Heart left ventricle (tissue), 16 donors: ENCODE results near the gene MANEAL. TPM values are rescaled to one million over a fixed set of nuclear protein-coding genes. Genes with fewer than 3 reads are reported as not detected.

Source experiments
- ATAC-seq, 4 donors: fragments of 200-7000 bp; cut with Tn5 transposase; one replicate each; pipeline ENCODE4 v1.9.1; 2020 to 2022; ENCODE audit warnings: moderate library complexity in 4 of 4, mild to moderate bottlenecking in 3 of 4, moderate number of reproducible peaks in 1 of 4
- DNase-seq, 5 donors: peaks; one replicate each; pipeline ENCODE4 v3.0.0-alpha.2; 2020
- H3K27ac ChIP-seq, 12 donors: fragments of 200-600 bp; sonication (generic) in 4 of 12; one replicate each; pipeline versions ENCODE4 v1.5.0 to v1.8.0; 2016 to 2022; ENCODE audit warnings: mild to moderate bottlenecking in 2 of 12
- H3K27me3 ChIP-seq, 9 donors: fragments of 200-600 bp; sonication (generic) in 2 of 9; one replicate each; pipeline versions ENCODE4 v1.5.1 to v1.8.0; 2016 to 2022; ENCODE audit warnings: mild to moderate bottlenecking in 3 of 9
- H3K36me3 ChIP-seq, 9 donors: fragments of 200-600 bp; sonication (generic) in 2 of 9; one replicate each; pipeline versions ENCODE4 v1.5.0 to v1.8.0; 2018 to 2022; ENCODE audit warnings: mild to moderate bottlenecking in 2 of 9
- H3K4me1 ChIP-seq, 12 donors: fragments of 200-600 bp; sonication (generic) in 4 of 12; one replicate each; pipeline versions ENCODE4 v1.5.0 to v1.8.0; 2016 to 2022; ENCODE audit warnings: mild to moderate bottlenecking in 3 of 12
- H3K4me3 ChIP-seq, 12 donors: fragments of 200-600 bp; sonication (generic) in 4 of 12; one replicate each; pipeline versions ENCODE4 v1.5.0 to v1.8.0; 2017 to 2022; ENCODE audit warnings: mild to moderate bottlenecking in 9 of 12, moderate library complexity in 4 of 12
- H3K9me3 ChIP-seq, 12 donors: fragments of 200-600 bp; sonication (generic) in 4 of 12; one replicate each; pipeline versions ENCODE4 v1.5.0 to v1.8.0; 2016 to 2022; ENCODE audit warnings: mild to moderate bottlenecking in 1 of 12
- CTCF ChIP-seq, 12 donors: fragments of 200-600 bp; sonication (generic) in 4 of 12; IDR thresholded peaks; one replicate each; pipeline versions ENCODE4 v1.5.0 to v1.8.0; 2018 to 2022; ENCODE audit warnings: antibody characterized with exemption in 12 of 12, mild to moderate bottlenecking in 5 of 12
- POLR2A ChIP-seq, 2 donors: fragments of 450-650 bp; IDR thresholded peaks; one replicate each; pipeline ENCODE4 v1.6.1; 2017; ENCODE audit warnings: antibody characterized with exemption in 2 of 2, mild to moderate bottlenecking in 2 of 2, moderate library complexity in 2 of 2
- WGBS, 4 donors: extraction: QIAGEN DNeasy Blood & Tissue Kit in 2 of 4; methylation state at CpG; one replicate each; pipeline versions ENCODE4 v1.1.5 to v1.1.7; 2013 to 2018; 5-methylcytosine and 5-hydroxymethylcytosine counted together
- intact Hi-C, 10 donors: fragments of 100-400 bp; cut with DNase I; formaldehyde crosslinking; loops; one replicate each; pipeline versions ENCODE4 v1.11.1 to v1.14.2; 2022
- polyA plus RNA-seq, 2 donors: library from polyadenylated mRNA; stranded (reverse); fragments of 200-250 nt; gene quantifications; one replicate each; pipeline ENCODE4 v1.2.3, GENCODE V29; 2013
- total RNA-seq, 9 donors: library from RNA; depleted of rRNA in 2 of 9; stranded (reverse); fragments of >200 nt in 2 of 9; fragmentation: NEBNext Ultra II Directional in 3 of 9; extraction: Animal tissue kit (Norgen Biotek cat#: 25700) in 3 of 9; gene quantifications; one replicate each; pipeline versions ENCODE4 v1.1.0 to v1.2.4, GENCODE V29; 2016 to 2023
- donor health status: ischemic (EF 13 %, LVEDD 7.1; RV severe dilation, severe dysfunction).
- donor health status: healthy with polysubstance abuse.
- donor health status: DM: no; HTN: yes; CAD: no.
- donor health status: DM: no; HTN: no; CAD: no.
- donor health status: ischemic (EF 25% LVEDD 6.9; RV normal size, moderate dysfunction).
- donor health status: ischemic (EF 25% LVEDD 5.7; RV mildly dilated, moderate dysfunction).
- donor health status: healthy.
- donor health status: DM: yes; HTN: yes; CAD: no.
- donor health status: ischemic (EF 35%, LVEDD 5.7; RV mildly dilated, moderate dysfunction).
- donor health status: nonischemic (EF 11% LVEDD 7.7; RV severe dilation, severe dysfunction).
- donor health status: DM: yes; HTN: yes; CAD: no.
- donor health status: PGD.
- donor health status: ischemic (EF 29% LVEDD 5.4; RV normal size, mild dysfunction).
- donor health status: nonischemic (EF 23%, LVEDD 6.1; RV moderate dilation, normal function).

Gene MANEAL
- total and polyA plus RNA-seq, 11 donors, result 0.53 to 2.9 (median 0.97) TPM

GRCh38 chr1:37828410-37829074 lies 34.9 kb downstream of the MANEAL start:
- intact Hi-C loops, result no loop called here
- Histone ChIP-seq H3K9me3 (no peaks in the 10 kb centered on the region), H3K36me3 (peaks cover 0 to 91% (median 75%) of the 10 kb centered on the region in 9 donors), H3K4me1 (peaks cover 0 to 19% (median 0%) of the 10 kb centered on the region in 12 donors), H3K27me3 (no peaks in the 10 kb centered on the region), H3K27ac (no peak overlapping the region), H3K4me3 (no peak overlapping the region)
- DNase-seq, result no peak
- 95 to 97% (median 96%) methylated on average over 12 of the region's 12 CpGs for WGBS, 4 donors
- no peak for TF ChIP-seq CTCF (IDR thresholded peaks at IDR 0.05)
- TF ChIP-seq POLR2A (IDR thresholded peaks at IDR 0.05), result no peak
- no peak for ATAC-seq

- Histone ChIP-seq H3K36me3 (peaks cover 0 to 98% (median 93%) of the 10 kb centered on the region in 9 donors), H3K27ac (no peak overlapping the region), H3K4me1 (peaks cover 0 to 3% (median 0%) of the 10 kb centered on the region in 12 donors), H3K9me3 (no peaks in the 10 kb centered on the region), H3K4me3 (no peak overlapping the region), H3K27me3 (no peaks in the 10 kb centered on the region)
- intact Hi-C loops, result no loop called here
- WGBS, 4 donors, result 95% methylated on average over 4 of the region's 4 CpGs
- DNase-seq, result no peak
- TF ChIP-seq CTCF (IDR thresholded peaks at IDR 0.05) (no peak), POLR2A (IDR thresholded peaks at IDR 0.05) (no peak)
- ATAC-seq, result no peak
These were observed 37.5 kb downstream of the MANEAL start for GRCh38 chr1:37831109-37831508.

GRCh38 chr1:37831809-37832208 lies 38.2 kb downstream of the MANEAL start:
- WGBS, 4 donors, result 86 to 97% (median 94%) methylated on average over 2 of the region's 2 CpGs

GRCh38 chr1:37836788-37837187 lies 43.1 kb downstream of the MANEAL start:
- DNase-seq, result no peak
- no peaks in the 10 kb centered on the region for H3K9me3 ChIP-seq
- no peak overlapping the region for H3K27ac ChIP-seq
- no peak overlapping the region for H3K4me3 ChIP-seq
- ATAC-seq, result no peak
- H3K36me3 ChIP-seq, result peaks cover 0 to 93% (median 82%) of the 10 kb centered on the region in 9 donors
- intact Hi-C loops, result no loop called here
- 58 to 96% (median 87%) methylated on average over 3 of the region's 3 CpGs for WGBS, 4 donors
- peaks cover 0 to 5% (median 0%) of the 10 kb centered on the region in 12 donors for H3K4me1 ChIP-seq
- no peak for TF ChIP-seq CTCF (IDR thresholded peaks at IDR 0.05)
- TF ChIP-seq POLR2A (IDR thresholded peaks at IDR 0.05), result no peak
- H3K27me3 ChIP-seq, result no peaks in the 10 kb centered on the region

More at GRCh38 chr1:37831809-37832208, 38.2 kb downstream of the MANEAL start:
- Histone ChIP-seq H3K4me3 (no peak overlapping the region), H3K27me3 (no peaks in the 10 kb centered on the region), H3K4me1 (no peaks in the 10 kb centered on the region), H3K27ac (no peak overlapping the region), H3K36me3 (peaks cover 0 to 98% (median 95%) of the 10 kb centered on the region in 9 donors), H3K9me3 (no peaks in the 10 kb centered on the region)
- TF ChIP-seq POLR2A (IDR thresholded peaks at IDR 0.05), result no peak
- TF ChIP-seq CTCF (IDR thresholded peaks at IDR 0.05), result no peak
- no peak for DNase-seq
- ATAC-seq, result no peak
- intact Hi-C loops, result no loop called here
